ENCODE data around the gene HMMR.

HMMR gene

GRCh38 chr5:163458778-163459385 is 1.6 kb upstream of the HMMR start:
- DNase-seq = no peak

- no peak for DNase-seq
Measured at GRCh38 chr5:163459462-163459818, 992 bp upstream of the HMMR start.

- peak; percentile 97 for DNase-seq
Measured at GRCh38 chr5:163459819-163460561, 442 bp upstream of the HMMR start, which contains the start of gene NUDCD2. Gene NUDCD2 (minus strand): TSS chr5:163460102. CDS start chr5:163460050, 52 bp downstream.

- DNase-seq = no peak
Measured at GRCh38 chr5:163463063-163463435, 2.6 kb downstream of the HMMR start.

- DNase-seq = no peak
Measured at GRCh38 chr5:163467682-163468081, 7.2 kb downstream of the HMMR start.

- DNase-seq = no peak
Measured at GRCh38 chr5:163473635-163474243, 13.3 kb downstream of the HMMR start.

GRCh38 chr5:163475411-163475810 is 15.0 kb downstream of the HMMR start:
- no peak for DNase-seq

- no peak for DNase-seq
Measured at GRCh38 chr5:163478126-163478981, 17.9 kb downstream of the HMMR start.

- DNase-seq = no peak
Measured at GRCh38 chr5:163478982-163479271, 18.5 kb downstream of the HMMR start.

GRCh38 chr5:163489055-163489744 is 28.8 kb downstream of the HMMR start:
- DNase-seq = no peak

- no peak for DNase-seq
Measured at GRCh38 chr5:163489745-163490075, 29.3 kb downstream of the HMMR start.

GRCh38 chr5:163496286-163496685 is 35.9 kb downstream of the HMMR start:
- DNase-seq = no peak

GRCh38 chr5:163497315-163497714 is 36.9 kb downstream of the HMMR start:
- DNase-seq = no peak

GRCh38 chr5:163498886-163499285 is 38.5 kb downstream of the HMMR start:
- no peak for DNase-seq

GRCh38 chr5:163502521-163502920 is 42.1 kb downstream of the HMMR start:
- no peak for DNase-seq

GRCh38 chr5:163503106-163504078 is 43.0 kb downstream of the HMMR start:
- DNase-seq = peak; percentile 36

- DNase-seq = peak; percentile 39
Measured at GRCh38 chr5:163504079-163504931, 43.9 kb downstream of the HMMR start.

- DNase-seq = no peak
Measured at GRCh38 chr5:163505049-163505367, 44.6 kb downstream of the HMMR start.

GRCh38 chr5:163505368-163506094 is 45.1 kb downstream of the HMMR start, which contains the start of gene MAT2B:
Gene MAT2B (plus strand): TSS chr5:163505619. CDS start chr5:163505687, 68 bp downstream.
- DNase-seq = peak; percentile 94

- no peak for DNase-seq
Measured at GRCh38 chr5:163506095-163506457, 45.6 kb downstream of the HMMR start.

Measured in activated T-cell treated with anti-CD3 and anti-CD28 coated beads, Interleukin-2, amount 50 U/mL, for 1 hour (primary cell).